Measurements from ENCODE around the gene PAAF1.

PAAF1 gene

GRCh38 chr11:73851046-73851764 lies 25.6 kb upstream of the PAAF1 start:
- no peak for DNase-seq (ENCODE audit: low read depth, low spot score)
- H3K4me3 ChIP-seq (ENCODE audit: low read depth, low read length), result no peak overlapping the region
- in situ Hi-C loops (cut with HindIII; ENCODE audit: low sequenced_read_pairs), result no loop called here
- TF ChIP-seq CTCF (IDR thresholded peaks at IDR 0.05; ENCODE audit: low read depth, low read length), result no peak

DNA sequence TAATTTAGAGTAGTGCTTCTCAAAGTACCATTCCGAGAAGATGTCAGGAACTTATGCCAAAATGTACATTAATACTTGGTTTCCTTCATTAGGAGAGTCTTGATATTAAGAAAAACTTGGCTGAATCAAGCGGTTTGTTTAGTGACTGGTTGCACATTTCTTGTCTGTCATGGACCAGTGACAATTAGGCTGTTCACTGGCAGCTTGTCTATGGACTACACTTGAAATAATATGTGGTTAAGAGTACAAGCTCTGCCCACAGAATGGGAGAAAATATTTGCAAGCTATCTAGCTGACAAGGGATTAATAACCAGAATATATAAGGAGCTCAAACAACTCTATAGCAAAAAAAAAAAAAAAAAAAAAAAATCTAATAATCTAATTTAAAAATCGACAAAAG lies 24.8 kb upstream of the PAAF1 start:
- TF ChIP-seq CTCF (IDR thresholded peaks at IDR 0.05; ENCODE audit: low read depth, low read length), result no peak
- in situ Hi-C loops (cut with HindIII; ENCODE audit: low sequenced_read_pairs), result no loop called here
- no peak overlapping the region for H3K4me3 ChIP-seq (ENCODE audit: low read depth, low read length)
- DNase-seq (ENCODE audit: low read depth, low spot score), result no peak

- no peak overlapping the region for H3K4me3 ChIP-seq (ENCODE audit: low read depth, low read length)
Observed at GRCh38 chr11:73854680-73855079, 22.1 kb upstream of the PAAF1 start.

GRCh38 chr11:73856031-73856567 lies 20.7 kb upstream of the PAAF1 start:
- no peak overlapping the region for H3K4me3 ChIP-seq (ENCODE audit: low read depth, low read length)
- DNase-seq (ENCODE audit: low read depth, low spot score), result no peak
- in situ Hi-C loops (cut with HindIII; ENCODE audit: low sequenced_read_pairs), result no loop called here
- no peak for TF ChIP-seq CTCF (IDR thresholded peaks at IDR 0.05; ENCODE audit: low read depth, low read length)

More at GRCh38 chr11:73854680-73855079, 22.1 kb upstream of the PAAF1 start:
- TF ChIP-seq CTCF (IDR thresholded peaks at IDR 0.05; ENCODE audit: low read depth, low read length), result no peak
- in situ Hi-C loops (cut with HindIII; ENCODE audit: low sequenced_read_pairs), result no loop called here
- DNase-seq (ENCODE audit: low read depth, low spot score), result no peak

GRCh38 chr11:73859671-73860070 lies 17.1 kb upstream of the PAAF1 start:
- no peak for DNase-seq (ENCODE audit: low read depth, low spot score)
- TF ChIP-seq CTCF (IDR thresholded peaks at IDR 0.05; ENCODE audit: low read depth, low read length), result no peak
- in situ Hi-C loops (cut with HindIII; ENCODE audit: low sequenced_read_pairs), result no loop called here
- H3K4me3 ChIP-seq (ENCODE audit: low read depth, low read length), result no peak overlapping the region

- in situ Hi-C loops (cut with HindIII; ENCODE audit: low sequenced_read_pairs), result no loop called here
- TF ChIP-seq CTCF (IDR thresholded peaks at IDR 0.05; ENCODE audit: low read depth, low read length), result no peak
- H3K4me3 ChIP-seq (ENCODE audit: low read depth, low read length), result no peak overlapping the region
- no peak for DNase-seq (ENCODE audit: low read depth, low spot score)
Observed at GRCh38 chr11:73860202-73860601, 16.6 kb upstream of the PAAF1 start.
